ENCODE data around the gene LGR6. TPM values are rescaled to one million over a fixed set of nuclear protein-coding genes. Genes with fewer than 3 reads are reported as not detected.

Gene LGR6
- total and polyA plus RNA-seq, 2 of the 4 experiments (the other 2 are of a cell fraction), result not detected

- no peak overlapping the region for H3K14ac ChIP-seq (replicated peaks; ENCODE audit: low read depth, low read length)
- H2AK9ac ChIP-seq (replicated peaks; ENCODE audit: low read depth, low read length, poor library complexity), result no peak overlapping the region
- no peak overlapping the region for H3K4me3 ChIP-seq (ENCODE audit: insufficient read depth, low read depth, low read length)
- no peak overlapping the region for H4K8ac ChIP-seq (ENCODE audit: low read depth in 2 of 2, low read length in 2 of 2)
- no peaks in the 10 kb centered on the region for H3K79me1 ChIP-seq (ENCODE audit: low read depth in 1 of 2, low read length in 2 of 2)
- dilution Hi-C loops (cut with HindIII; ENCODE audit: low sequenced_read_pairs, unreplicated experiment), result no loop called here
- no peak overlapping the region for H4K5ac ChIP-seq (ENCODE audit: low read depth, low read length)
- no peak overlapping the region for H2BK15ac ChIP-seq (ENCODE audit: low read depth, low read length)
- H3K9ac ChIP-seq (ENCODE audit: low read depth, low read length), result no peak overlapping the region
- peaks cover 71% of the 10 kb centered on the region for H3K27me3 ChIP-seq (ENCODE audit: control insufficient read depth, insufficient read depth, low read length)
- ChIA-PET CTCF (no interaction called here), POLR2A (ENCODE audit: unreplicated experiment) (no interaction called here)
- no peaks in the 10 kb centered on the region for H3K36me3 ChIP-seq (ENCODE audit: control insufficient read depth, insufficient read depth, low read length)
- no peak overlapping the region for H2BK5ac ChIP-seq (ENCODE audit: low read depth, low read length, poor library complexity, severe bottlenecking)
- H2BK20ac ChIP-seq (ENCODE audit: low read depth, low read length), result no peak overlapping the region
- H2BK120ac ChIP-seq (ENCODE audit: low read depth, low read length), result no peak overlapping the region
- H3K9me1 ChIP-seq (ENCODE audit: insufficient read depth, low read length), result 0 out of 2 replicates have a peak, but pooled peaks cover 3% of the 10 kb centered on the region
- TF ChIP-seq CEBPB (IDR thresholded peaks at IDR 0.05; ENCODE audit: low read depth, low read length) (no peak), RCOR1 (IDR thresholded peaks at IDR 0.05; ENCODE audit: insufficient replicate concordance, low read length) (no peak), SMC3 (IDR thresholded peaks at IDR 0.05; ENCODE audit: low read depth, low read length) (no peak), USF2 (IDR thresholded peaks at IDR 0.05; ENCODE audit: low read depth, low read length) (no peak), CTCF (conservative IDR thresholded peaks at IDR 0.05; ENCODE audit: low read depth, low read length) (no peak), BHLHE40 (IDR thresholded peaks at IDR 0.05; ENCODE audit: low read depth, low read length) (no peak), CHD1 (IDR thresholded peaks at IDR 0.05; ENCODE audit: low read depth, low read length) (no peak), FOS (IDR thresholded peaks at IDR 0.05; ENCODE audit: low read depth, low read length) (no peak), RAD21 (IDR thresholded peaks at IDR 0.05; ENCODE audit: low read length) (no peak), MAFK (IDR thresholded peaks at IDR 0.05; ENCODE audit: low read depth, low read length) (no peak), NFE2L2 (IDR thresholded peaks at IDR 0.05; ENCODE audit: low read depth, low read length) (no peak), RFX5 (IDR thresholded peaks at IDR 0.05; ENCODE audit: low read depth, low read length) (no peak), POLR2A (IDR thresholded peaks at IDR 0.05; ENCODE audit: low read depth, low read length) (no peak), MAZ (IDR thresholded peaks at IDR 0.05; ENCODE audit: borderline replicate concordance, low read depth, low read length) (no peak), ELK1 (IDR thresholded peaks at IDR 0.05; ENCODE audit: borderline replicate concordance, low read depth, low read length) (no peak), MXI1 (IDR thresholded peaks at IDR 0.05; ENCODE audit: borderline replicate concordance, low read depth, low read length) (no peak)
- H3K4ac ChIP-seq (ENCODE audit: low read depth, low read length), result no peak overlapping the region
- in situ Hi-C loops (cut with MboI; ENCODE audit: low sequenced_read_pairs), result no loop called here
- H3K9me3 ChIP-seq (ENCODE audit: control insufficient read depth, insufficient read depth, low read length), result no peaks in the 10 kb centered on the region
- no peak overlapping the region for H3K18ac ChIP-seq (ENCODE audit: low read depth, low read length)
- H4K91ac ChIP-seq (ENCODE audit: insufficient read depth, low read depth, low read length), result no peak overlapping the region
- H3K4me1 ChIP-seq (ENCODE audit: control insufficient read depth, insufficient read depth, low read length), result no peaks in the 10 kb centered on the region
- H2AFZ ChIP-seq (replicated peaks; ENCODE audit: low read length, poor library complexity), result no peak overlapping the region
- H3K4me2 ChIP-seq (ENCODE audit: low read depth, low read length), result no peak overlapping the region
- H2AK5ac ChIP-seq (ENCODE audit: low read depth, low read length), result no peak overlapping the region
- intact Hi-C loops (cut with micrococcal nuclease), result no loop called here
- BruUV-seq (replicated peaks), result no TSS peak
- ATAC-seq (ENCODE audit: low read depth) (no peak), DNase-seq (no peak)
- WGBS, 2 experiments (ENCODE audit: extremely low coverage in 2 of 2, insufficient read length in 1 of 2), result 77% methylated on average over 4 of the region's 8 CpGs; no CpG with 5 or more reads in 1 of the 2 experiments
- H4K20me1 ChIP-seq (ENCODE audit: insufficient read depth, low read length), result no peaks in the 10 kb centered on the region
- no peak overlapping the region for H3K23ac ChIP-seq (ENCODE audit: low read depth, low read length)
- H3K27ac ChIP-seq (ENCODE audit: insufficient read depth, low read length), result no peak overlapping the region
- H3K56ac ChIP-seq (ENCODE audit: extremely low read depth, insufficient read depth, low read length), result no peak overlapping the region
Measured at GRCh38 chr1:202245391-202245790, 51.8 kb downstream of the LGR6 start.
